HG02610 (cell line): Measurements from ENCODE around the gene STEEP1.
"Not testable (repeated sequence)": the region's sequence is repeated elsewhere in the genome, so short reads cannot be mapped to it uniquely, and the experiment has no call there.

ENCODE experiments used
- ATAC-seq: cut with Tn5 transposase; IDR thresholded peaks from one replicate; pipeline ENCODE4 v1.9.1; 2021; ENCODE audit warnings: mild to moderate bottlenecking, moderate library complexity; ENCODE audit not compliant: unreplicated experiment

STEEP1 gene

GRCh38 chrX:119537487-119537886 lies 27.7 kb downstream of the STEEP1 start:
- no peak for ATAC-seq

DNA sequence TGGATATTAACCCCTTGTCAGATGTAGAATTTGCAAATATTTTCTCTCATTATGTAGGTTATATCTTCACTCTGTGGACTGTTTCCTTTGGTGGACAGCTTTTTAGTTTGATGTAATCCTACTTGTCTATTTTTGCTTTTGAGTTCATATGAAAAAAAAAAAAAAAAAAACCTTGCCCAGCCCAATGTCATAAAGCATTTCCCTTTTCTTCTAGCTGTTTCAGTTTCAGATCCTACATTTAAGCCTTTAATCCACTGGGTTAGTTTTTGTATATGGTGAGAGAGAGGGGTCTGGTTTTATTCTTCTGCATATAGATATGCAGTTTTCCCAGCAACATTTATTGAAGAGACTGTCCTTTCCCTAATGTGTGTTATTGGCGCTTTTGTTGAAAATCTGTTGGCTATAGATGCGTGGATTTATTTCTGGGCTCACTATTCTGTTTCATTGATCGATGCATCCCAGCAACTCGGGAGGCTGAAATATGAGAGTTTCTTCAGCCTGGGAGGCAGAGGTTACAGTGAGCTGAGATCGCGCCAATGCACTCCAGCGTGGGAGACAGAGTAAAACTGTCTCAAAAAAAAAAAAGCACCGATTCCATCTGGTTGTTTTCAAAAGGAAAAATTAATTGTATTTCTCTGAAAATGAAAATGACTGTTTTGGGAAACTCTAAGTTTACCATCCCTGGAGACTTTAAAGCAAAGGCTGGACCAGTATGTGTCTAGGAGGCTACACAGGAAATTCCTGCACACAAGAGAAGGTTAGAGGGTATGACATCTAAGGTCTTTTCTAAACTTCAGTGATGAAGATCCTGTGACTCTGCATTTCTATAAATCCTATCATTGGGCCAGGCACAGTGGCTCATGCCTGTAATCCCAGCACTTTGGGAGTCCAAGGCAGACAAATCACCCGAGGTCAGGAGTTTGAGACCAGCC lies 35.6 kb downstream of the STEEP1 start:
- no peak for ATAC-seq

- ATAC-seq, result no peak
These were observed 41.5 kb downstream of the STEEP1 start for GRCh38 chrX:119523664-119524184.

GRCh38 chrX:119521246-119521645 lies 44.0 kb downstream of the STEEP1 start:
- ATAC-seq, result no peak

DNA sequence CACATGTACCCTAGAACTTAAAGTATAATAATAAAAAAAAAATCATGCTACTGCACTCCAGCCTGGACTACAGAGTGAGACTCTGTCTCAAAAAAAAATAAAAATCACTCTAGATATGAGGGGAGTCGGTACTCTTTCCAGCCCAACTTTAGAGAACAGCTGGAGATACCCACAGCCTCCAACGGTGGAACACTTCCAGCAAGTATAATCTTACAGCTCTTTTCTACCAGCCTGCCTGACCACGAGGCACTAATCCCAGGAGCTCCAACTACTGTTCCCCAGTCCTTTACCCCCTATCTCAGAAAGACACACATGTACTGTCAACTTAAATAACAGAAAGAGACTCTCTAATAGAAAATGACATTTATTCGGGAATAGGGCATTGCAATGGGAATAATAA lies 46.8 kb downstream of the STEEP1 start:
- ATAC-seq, result no peak

DNA sequence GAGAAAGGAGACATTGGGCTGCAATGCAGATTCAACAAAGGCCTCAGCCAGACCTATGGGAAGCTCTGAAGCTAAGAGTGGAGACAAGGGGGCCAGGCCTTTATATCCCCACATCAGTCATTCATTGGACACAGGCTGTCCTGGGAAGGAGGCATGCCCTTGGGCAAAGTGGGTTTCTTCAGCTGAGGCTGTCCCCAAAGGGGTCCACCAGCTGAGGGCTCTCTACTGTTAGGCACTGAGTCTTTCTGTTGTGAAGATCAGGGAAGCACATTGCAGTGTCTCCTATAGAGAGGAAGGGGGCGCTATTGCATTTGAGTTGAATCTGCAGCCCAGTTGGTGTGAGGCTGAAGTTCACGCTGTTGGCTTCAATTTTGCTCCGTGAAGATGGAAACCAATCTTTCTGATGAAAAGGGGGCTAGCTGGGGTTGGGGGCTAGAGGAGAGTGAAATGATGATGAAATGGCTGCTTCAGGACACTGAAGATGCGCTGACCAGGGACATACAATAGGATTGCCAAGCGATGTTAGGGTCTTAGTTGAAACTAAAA lies 49.0 kb downstream of the STEEP1 start:
- ATAC-seq, result peak; percentile 80

GRCh38 chrX:119512146-119512800 lies 52.9 kb downstream of the STEEP1 start:
- ATAC-seq, result no peak

DNA sequence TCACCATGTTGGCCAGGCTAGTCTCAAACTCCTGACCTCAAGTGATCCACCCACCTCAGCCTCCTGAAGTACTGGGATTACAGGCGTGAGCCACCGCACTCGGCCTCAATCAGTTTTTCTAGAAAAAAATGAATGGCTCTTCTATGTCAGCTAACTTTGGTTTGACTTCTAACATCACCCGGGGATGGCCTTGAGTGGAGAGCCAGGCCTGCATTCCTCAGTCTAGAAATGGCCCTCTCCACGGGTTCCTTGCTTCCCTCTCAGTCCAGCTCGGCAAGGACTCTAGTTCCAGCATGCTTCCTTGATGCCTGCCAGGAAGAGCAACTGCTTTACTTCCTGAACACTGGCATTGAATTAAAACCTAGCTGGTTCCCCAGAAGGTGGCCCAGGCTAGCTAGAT lies 58.0 kb downstream of the STEEP1 start:
- no peak for ATAC-seq

DNA sequence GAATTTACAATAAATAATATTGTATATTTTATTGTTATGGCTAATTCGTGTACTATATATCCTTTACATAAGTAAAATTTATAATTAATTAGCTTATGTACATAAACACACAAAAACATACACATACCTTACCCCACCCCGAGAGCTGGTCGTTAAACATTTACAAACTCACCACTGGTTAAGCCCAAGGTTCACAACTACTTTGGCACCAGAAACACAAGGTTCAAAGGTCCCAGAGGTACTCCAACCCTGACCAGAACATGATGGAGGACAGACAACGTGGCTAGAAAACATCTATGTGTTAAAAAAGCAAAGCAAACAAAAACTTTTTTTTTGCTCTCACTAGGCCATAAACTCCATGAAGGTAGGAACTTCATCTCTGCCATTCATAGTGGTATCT lies 59.3 kb downstream of the STEEP1 start:
- ATAC-seq, result no peak

DNA sequence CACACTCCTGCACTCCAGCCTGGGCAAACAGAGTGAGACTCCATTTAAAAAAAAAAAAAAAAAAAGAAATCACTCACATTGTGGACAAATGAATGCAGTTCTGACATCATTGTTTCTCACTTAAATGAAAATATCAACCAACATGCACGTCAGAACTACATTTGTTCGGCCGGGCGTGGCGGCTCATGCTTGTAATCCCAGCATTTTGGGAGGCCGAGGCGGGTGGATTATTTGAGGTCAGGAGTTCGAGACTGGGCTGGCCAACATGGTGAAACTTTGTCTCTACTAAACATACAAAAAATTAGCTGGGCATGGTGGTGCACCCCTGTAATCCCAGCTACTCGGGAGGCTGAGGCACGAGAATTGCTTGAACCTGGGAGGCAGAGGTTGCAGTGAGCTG lies 60.1 kb downstream of the STEEP1 start:
- ATAC-seq, result not testable (repeated sequence)

DNA sequence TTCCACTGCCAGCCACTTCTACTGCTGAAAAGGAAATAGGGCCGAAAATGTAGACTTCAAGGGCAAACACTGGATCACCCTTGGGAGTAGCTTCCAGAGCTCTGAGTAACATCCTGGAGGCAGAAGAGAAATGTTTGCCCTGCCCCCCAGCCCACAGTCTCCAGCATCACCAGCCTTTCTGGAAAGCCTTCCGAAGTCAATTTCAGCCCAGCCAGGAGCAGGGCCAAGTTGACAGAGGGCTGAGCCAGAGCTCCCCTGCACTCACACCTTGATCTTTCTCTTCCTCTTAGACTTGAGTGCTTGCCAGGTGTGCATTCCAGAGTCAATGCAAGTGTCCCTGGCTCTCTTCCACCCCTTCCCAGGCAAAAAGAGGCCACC lies 61.7 kb downstream of the STEEP1 start:
- no peak for ATAC-seq

GRCh38 chrX:119502727-119503483 lies 62.3 kb downstream of the STEEP1 start:
- no peak for ATAC-seq

- ATAC-seq, result no peak
These were observed 63.6 kb downstream of the STEEP1 start for GRCh38 chrX:119501511-119502148.

DNA sequence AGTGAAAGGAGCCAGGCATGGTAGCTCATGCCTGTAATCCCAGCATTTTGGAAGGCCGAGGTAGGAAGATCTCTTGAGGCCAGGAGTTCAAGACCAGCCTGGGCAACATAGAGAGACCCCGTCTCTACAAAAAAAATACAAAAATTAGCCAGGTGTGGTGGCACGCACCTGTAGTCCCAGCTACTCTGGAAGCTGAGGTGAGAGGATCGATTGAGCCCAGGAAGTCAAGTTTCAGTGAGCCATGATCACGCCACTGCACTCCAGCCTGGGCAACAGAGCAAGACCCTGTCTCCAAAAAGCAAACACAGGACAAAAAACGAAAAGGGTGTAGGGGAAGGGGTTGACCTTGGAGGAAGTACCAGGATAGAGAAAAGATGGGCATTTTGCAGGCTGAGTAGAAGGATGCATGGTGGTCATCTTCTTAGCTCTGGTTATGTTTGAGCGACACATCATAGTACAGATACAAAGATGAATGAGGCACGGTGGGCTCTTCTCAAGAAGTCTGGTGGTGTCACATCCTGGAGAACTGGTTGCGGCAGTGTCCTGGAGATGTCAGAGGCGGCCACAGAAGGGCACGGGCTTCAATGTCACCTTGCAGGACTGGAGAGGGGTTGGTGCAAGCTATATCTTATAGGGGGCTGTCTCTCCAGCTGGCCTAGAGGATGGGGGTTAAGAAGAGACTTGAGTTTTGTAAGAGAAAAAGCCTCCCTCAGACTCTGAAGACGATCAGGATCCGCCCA lies 65.0 kb downstream of the STEEP1 start:
- no peak for ATAC-seq

- ATAC-seq, result no peak
These were observed 68.0 kb downstream of the STEEP1 start for GRCh38 chrX:119497185-119497584.

DNA sequence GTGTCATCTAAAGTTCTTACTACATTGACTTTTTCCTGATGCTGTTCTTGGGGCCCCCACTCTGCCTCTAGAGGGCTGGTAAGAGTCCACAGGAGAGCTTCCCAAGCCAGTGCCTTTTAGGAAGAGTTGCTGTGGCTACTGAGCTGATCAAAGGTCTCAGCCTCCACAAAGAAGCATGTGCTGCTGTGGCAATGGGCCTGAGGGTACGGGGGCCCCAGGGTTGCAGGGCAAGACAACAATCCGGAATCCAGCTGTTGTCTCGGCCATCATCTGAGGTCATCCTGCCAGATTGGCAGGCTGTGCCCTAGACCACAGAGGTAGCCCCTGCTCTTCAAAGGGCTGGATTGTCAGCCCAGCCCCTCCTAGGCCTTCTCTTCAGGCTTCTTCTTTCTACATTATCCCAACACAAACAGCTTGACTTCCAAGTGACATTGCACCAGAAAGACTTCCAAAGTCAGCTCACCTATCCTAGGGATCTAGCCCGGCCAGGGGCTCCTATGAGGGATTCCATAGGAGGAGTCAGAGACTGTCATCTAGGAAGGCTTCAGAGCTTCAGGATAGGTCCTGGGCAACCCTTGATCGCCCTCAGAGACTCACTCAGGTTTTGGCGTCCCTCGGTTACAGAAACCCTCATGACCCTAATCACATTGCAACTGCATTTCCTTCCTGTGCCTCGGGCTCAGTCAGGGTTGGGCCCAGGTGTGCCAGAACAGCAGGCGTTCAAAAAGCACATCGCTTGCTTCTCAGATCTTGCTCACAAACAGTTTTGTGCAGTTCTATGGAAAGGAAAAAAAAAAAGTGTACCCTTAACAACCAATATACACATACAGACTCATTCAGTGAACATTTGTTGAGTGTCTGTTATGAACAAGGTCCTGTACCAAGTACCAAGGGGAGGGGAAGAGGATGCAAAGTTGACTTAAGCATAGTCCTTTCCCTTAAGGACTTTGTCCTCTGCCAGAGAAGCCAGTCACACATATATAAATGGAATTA lies 69.2 kb downstream of the STEEP1 start:
- ATAC-seq, result no peak

DNA sequence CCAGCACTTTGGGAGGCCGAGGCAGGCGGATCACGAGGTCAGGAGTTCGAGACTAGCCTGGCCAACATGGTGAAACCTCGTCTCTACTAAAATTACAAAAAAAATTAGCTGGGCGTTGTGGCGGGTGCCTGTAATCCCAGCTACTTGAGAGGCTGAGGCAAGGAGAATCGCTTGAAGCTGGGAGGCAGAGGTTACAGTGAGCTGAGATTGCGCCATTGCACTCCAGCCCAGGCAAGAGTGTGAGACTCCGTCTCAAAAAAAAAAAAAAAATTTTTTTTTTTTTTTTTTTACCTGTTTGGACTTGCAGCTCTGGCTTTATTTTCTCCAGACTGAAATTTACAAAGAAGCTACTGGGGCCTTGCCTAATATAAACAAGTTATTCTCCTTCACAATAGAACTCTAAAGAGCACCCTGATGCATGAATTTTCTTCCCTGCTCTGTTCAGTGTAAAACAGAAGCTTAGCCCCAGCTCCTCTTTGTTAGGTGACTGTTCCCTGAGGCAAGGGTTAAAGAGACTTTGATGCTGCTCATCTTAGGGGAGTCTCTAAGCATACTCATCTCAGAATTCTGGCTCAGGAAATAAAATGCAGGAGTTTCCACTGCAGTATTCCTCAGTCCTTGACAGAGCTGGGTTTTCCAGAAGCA lies 71.2 kb downstream of the STEEP1 start:
- ATAC-seq, result not testable (repeated sequence)

- ATAC-seq, result no peak
These were observed 72.7 kb downstream of the STEEP1 start for GRCh38 chrX:119492463-119492862.
